Endothelial cell of umbilical vein (primary cell): ENCODE data around the gene DSG1. TPM values are rescaled to one million over a fixed set of nuclear protein-coding genes. Genes with fewer than 3 reads are reported as not detected.

Experiments used
- BruUV-seq: library from RNA; stranded (reverse); fragments of 400-500 nt; replicated peaks from 2 replicates; lab custom pipeline; 2021; lab: Mats Ljungman, UMichigan
- CTCF ChIA-PET: fragments of 300-600, 350-600 bp; sonication (Branson Sonifier 250); formaldehyde crosslinking; loops from one replicate; lab custom pipeline; 2021; ENCODE audit warnings: antibody characterized with exemption, inconsistent platforms; lab: Charles Lee
- POLR2A ChIA-PET: fragments of 300-600, 350-600 bp; sonication (Branson Sonifier 250); formaldehyde crosslinking; loops from one replicate; lab custom pipeline; 2021; ENCODE audit warnings: antibody characterized with exemption, inconsistent platforms; lab: Charles Lee
- DNase-seq: peaks from one replicate; pipeline ENCODE4 v3.0.0-alpha.2; 2011; ENCODE audit warnings: low read depth, low spot score
- FAIRE-seq: peaks from 2 replicates; lab custom pipeline; 2011; peaks lifted over from hg19 to GRCh38; lab: Jason Lieb, UNC
- H2AFZ ChIP-seq: 2 replicates; pipeline ENCODE4 v1.6.0; 2012; ENCODE audit warnings: low read depth, low read length, control low read depth, inconsistent platforms
- H3K27ac ChIP-seq: 2 replicates; pipeline ENCODE4 v1.5.1; 2011; ENCODE audit warnings: low read depth, mild to moderate bottlenecking, control low read depth, low read length, moderate library complexity; ENCODE audit not compliant: insufficient read depth
- H3K27me3 ChIP-seq, 2 experiments: 2 replicates each; pipeline versions ENCODE4 v1.6.0 to v1.6.1; 2011; ENCODE audit warnings: low read length in 2 of 2, mixed read lengths in 1 of 2; ENCODE audit not compliant: control insufficient read depth in 2 of 2, insufficient read depth in 2 of 2
- H3K36me3 ChIP-seq, 2 experiments: 2 replicates in 1 of 2; 3 replicates in 1 of 2; pipeline ENCODE4 v1.5.1; 2011; ENCODE audit warnings: low read length in 2 of 2, mild to moderate bottlenecking in 1 of 2, moderate library complexity in 1 of 2; ENCODE audit not compliant: control insufficient read depth in 2 of 2, insufficient read depth in 2 of 2; ENCODE audit errors: extremely low read depth in 1 of 2
- H3K4me1 ChIP-seq: 3 replicates; pipeline ENCODE4 v1.5.1; 2011; ENCODE audit warnings: mild to moderate bottlenecking, low read length; ENCODE audit not compliant: control insufficient read depth, insufficient read depth; ENCODE audit errors: extremely low read depth
- H3K4me2 ChIP-seq: 2 replicates; pipeline ENCODE4 v1.6.1; 2011; ENCODE audit warnings: low read length, control low read depth, mixed read lengths; ENCODE audit not compliant: insufficient read depth
- H3K4me3 ChIP-seq, 3 experiments: fragments of 200-600 bp in 1 of 3; sonication (generic), shearing (Covaris generic) in 1 of 3; replicated peaks in 1 of 3; 2 replicates each; pipeline ENCODE4 v1.5.1; 2011 to 2016; ENCODE audit warnings: control low read depth in 3 of 3, low read length in 3 of 3, mild to moderate bottlenecking in 2 of 3, inconsistent platforms in 1 of 3, low read depth in 1 of 3, moderate library complexity in 1 of 3; ENCODE audit not compliant: insufficient read depth in 1 of 3
- H3K79me2 ChIP-seq: 2 replicates; pipeline ENCODE4 v1.6.0; 2012; ENCODE audit warnings: low read length, inconsistent platforms; ENCODE audit not compliant: control insufficient read depth, insufficient read depth
- H3K9ac ChIP-seq: replicated peaks from 2 replicates; pipeline ENCODE3; 2011; ENCODE audit warnings: low read length, control low read depth; ENCODE audit not compliant: insufficient read depth; ENCODE audit errors: extremely low read depth
- H3K9me1 ChIP-seq: replicated peaks from 3 replicates; pipeline ENCODE4 v1.6.0; 2011; ENCODE audit warnings: mild to moderate bottlenecking, low read length; ENCODE audit not compliant: control insufficient read depth, insufficient read depth; ENCODE audit errors: extremely low read depth
- H3K9me3 ChIP-seq: replicated peaks from 2 replicates; pipeline ENCODE4 v1.5.1; 2012; ENCODE audit warnings: low read length, inconsistent platforms; ENCODE audit not compliant: control insufficient read depth, insufficient read depth
- H4K20me1 ChIP-seq: replicated peaks from 2 replicates; pipeline ENCODE3; 2011; ENCODE audit warnings: mild to moderate bottlenecking, low read length; ENCODE audit not compliant: control insufficient read depth, insufficient read depth; ENCODE audit errors: extremely low read depth
- CTCF ChIP-seq, 2 donors: IDR thresholded peaks; 1 replicate in 1 of 2; 2 replicates in 1 of 2; pipeline ENCODE4 v1.5.1; 2011; ENCODE audit warnings: low read length in 2 of 2, mild to moderate bottlenecking in 2 of 2, moderate library complexity in 2 of 2, control low read depth in 1 of 2, inconsistent platforms in 1 of 2, low read depth in 1 of 2; ENCODE audit not compliant: insufficient read depth in 1 of 2; ENCODE audit errors: extremely low read depth in 1 of 2
- EZH2 ChIP-seq: IDR thresholded peaks from 2 replicates; pipeline ENCODE4 v1.6.1; 2012; ENCODE audit warnings: borderline replicate concordance, low read depth, mild to moderate bottlenecking, moderate library complexity, low read length, inconsistent platforms; ENCODE audit not compliant: severe bottlenecking
- FOS ChIP-seq: IDR thresholded peaks from 2 replicates; pipeline ENCODE4 v1.6.1; 2011; ENCODE audit warnings: mild to moderate bottlenecking, low read length, moderate library complexity, borderline replicate concordance; ENCODE audit not compliant: insufficient read depth
- GATA2 ChIP-seq: IDR thresholded peaks from 2 replicates; pipeline ENCODE4 v1.7.0; 2011; ENCODE audit warnings: low read depth, mild to moderate bottlenecking, moderate library complexity, mixed read lengths, low read length; ENCODE audit not compliant: insufficient read length, insufficient read depth
- JUN ChIP-seq: IDR thresholded peaks from 2 replicates; pipeline ENCODE4 v1.6.1; 2011; ENCODE audit warnings: borderline replicate concordance, low read depth; ENCODE audit not compliant: insufficient read length, insufficient read depth
- MAX ChIP-seq: IDR thresholded peaks from 2 replicates; pipeline ENCODE4 v1.6.1; 2011; ENCODE audit not compliant: insufficient read depth, insufficient read length
- MYC ChIP-seq: IDR thresholded peaks from one replicate; pipeline ENCODE4 v1.6.1; 2011; ENCODE audit warnings: mild to moderate bottlenecking, low read depth, low read length
- POLR2A ChIP-seq: IDR thresholded peaks from 2 replicates; pipeline ENCODE4 v1.6.1; 2012; ENCODE audit warnings: low read depth, mild to moderate bottlenecking, control low read depth, low read length
- POLR2AphosphoS5 ChIP-seq: IDR thresholded peaks from 2 replicates; pipeline ENCODE4 v1.6.1; 2012; ENCODE audit warnings: low read depth, mild to moderate bottlenecking, control low read depth, low read length, moderate library complexity; ENCODE audit not compliant: insufficient read depth
- dilution Hi-C: fragments of 300-500 bp; cut with MboI; formaldehyde crosslinking; loops from one replicate; pipeline ENCODE4 v1.15.0; 2019; ENCODE audit warnings: low sequenced_read_pairs; ENCODE audit not compliant: extremely low pct_ligation_motif_present
- intact Hi-C: fragments of 100-400 bp; cut with micrococcal nuclease; formaldehyde crosslinking; loops from one replicate; pipeline ENCODE4 v1.10.0; 2022
- polyA plus RNA-seq, 4 experiments: library from polyadenylated mRNA; depleted of rRNA in 3 of 4; stranded (reverse) in 3 of 4; unstranded in 1 of 4; fragments of >200 nt; gene quantifications; 2 replicates each; pipeline versions ENCODE4 v1.2.1 to v1.2.3, GENCODE V29; 2011 to 2012; ENCODE audit warnings: missing spikeins in 1 of 4
- total RNA-seq: library from RNA; stranded (reverse); gene quantifications from 2 replicates; pipeline ENCODE4 v1.2.3, GENCODE V29; 2021

DSG1 gene
- total and polyA plus RNA-seq, 2 donors (not counting 3 experiments of a cell fraction or from before 2014, with no cell fraction given) = not detected

- dilution Hi-C loops = no loop called here
- Histone ChIP-seq H3K9me3 (no peaks in the 10 kb centered on the region), H3K9ac (no peak overlapping the region), H3K36me3 (no peaks in the 10 kb centered on the region), H3K9me1 (no peaks in the 10 kb centered on the region), H2AFZ (no peak overlapping the region), H3K4me3 (no peak overlapping the region), H3K4me1 (peaks cover 4% of the 10 kb centered on the region), H3K27ac (no peak overlapping the region), H3K27me3 (peaks cover 0 to 2% of the 10 kb centered on the region in 2 experiments), H3K79me2 (no peaks in the 10 kb centered on the region), H4K20me1 (no peaks in the 10 kb centered on the region), H3K4me2 (no peak overlapping the region)
- TF ChIP-seq POLR2AphosphoS5 = no peak
- no TSS peak for BruUV-seq
- FAIRE-seq = no peak
- no peak for DNase-seq
- POLR2A ChIA-PET = no interaction called here
- CTCF ChIA-PET = no interaction called here
- intact Hi-C loops = no loop called here
These were observed 47.4 kb upstream of the DSG1 start for GRCh38 chr18:31270578-31270977.

GRCh38 chr18:31273812-31274527, 44.0 kb upstream of the DSG1 start:
- Histone ChIP-seq H3K9me1 (no peaks in the 10 kb centered on the region), H3K9ac (no peak overlapping the region), H3K4me2 (no peak overlapping the region), H2AFZ (no peak overlapping the region), H3K27me3 (no peaks in the 10 kb centered on the region), H3K4me3 (no peak overlapping the region), H3K36me3 (no peaks in the 10 kb centered on the region), H4K20me1 (no peaks in the 10 kb centered on the region), H3K79me2 (no peaks in the 10 kb centered on the region), H3K4me1 (peaks cover 4% of the 10 kb centered on the region), H3K27ac (no peak overlapping the region), H3K9me3 (no peaks in the 10 kb centered on the region)
- dilution Hi-C loops (no loop called here), intact Hi-C loops (no loop called here)
- FAIRE-seq (no peak), DNase-seq (no peak)
- TF ChIP-seq CTCF (IDR thresholded peaks at IDR 0.05; ENCODE audit: extremely low read depth in 1 of 2, insufficient read depth in 1 of 2, low read depth in 1 of 2, low read length in 2 of 2) = no peak
- TF ChIP-seq MYC = no peak
- no peak for TF ChIP-seq JUN
- TF ChIP-seq FOS = no peak
- TF ChIP-seq MAX = no peak
- TF ChIP-seq POLR2AphosphoS5 = no peak
- TF ChIP-seq POLR2A = no peak
- no peak for TF ChIP-seq GATA2
- no peak for TF ChIP-seq EZH2
- CTCF ChIA-PET = no interaction called here
- POLR2A ChIA-PET = no interaction called here
- no TSS peak for BruUV-seq
